H9 (cell line): ENCODE measurements around the gene ALPI. TPM values are rescaled to one million over a fixed set of nuclear protein-coding genes. Genes with fewer than 3 reads are reported as not detected.
A peak's percentile ranks its signal among the peaks of the same experiment; 100 is the strongest.

Source experiments
- DNase-seq: peaks from one replicate; pipeline ENCODE4 v3.0.0-alpha.2; 2017
- H2AFZ ChIP-seq: one replicate; pipeline ENCODE4 v1.6.1; 2013; ENCODE audit warnings: mild to moderate bottlenecking, low read length, control low read depth, moderate library complexity
- H2AK5ac ChIP-seq: 2 replicates; pipeline ENCODE4 v1.6.1; 2013; ENCODE audit warnings: low read length, control low read depth, mixed read lengths; ENCODE audit not compliant: insufficient read length
- H2BK120ac ChIP-seq: one replicate; pipeline ENCODE4 v1.6.1; 2013; ENCODE audit warnings: low read depth, mild to moderate bottlenecking, low read length, control low read depth, inconsistent platforms; ENCODE audit not compliant: poor library complexity, severe bottlenecking
- H2BK12ac ChIP-seq: 2 replicates; pipeline ENCODE4 v1.6.1; 2013; ENCODE audit warnings: low read length, control low read depth, mixed read lengths, low read depth; ENCODE audit not compliant: insufficient read length
- H2BK15ac ChIP-seq: 2 replicates; pipeline ENCODE4 v1.6.1; 2013; ENCODE audit warnings: low read depth, low read length, control low read depth
- H2BK20ac ChIP-seq: one replicate; pipeline ENCODE4 v1.6.1; 2013; ENCODE audit warnings: low read depth, mild to moderate bottlenecking, low read length, control low read depth, inconsistent platforms; ENCODE audit not compliant: poor library complexity, severe bottlenecking
- H2BK5ac ChIP-seq: 2 replicates; pipeline ENCODE4 v1.6.1; 2013; ENCODE audit warnings: low read length, control low read depth, mixed read lengths; ENCODE audit not compliant: insufficient read length
- H3K14ac ChIP-seq: 2 replicates; pipeline ENCODE4 v1.6.1; 2013; ENCODE audit warnings: low read length, control low read depth; ENCODE audit not compliant: insufficient read depth
- H3K18ac ChIP-seq: 2 replicates; pipeline ENCODE4 v1.6.1; 2013; ENCODE audit warnings: low read depth, mild to moderate bottlenecking, mixed read lengths, low read length, control low read depth; ENCODE audit not compliant: insufficient read length
- H3K23ac ChIP-seq: 2 replicates; pipeline ENCODE4 v1.6.1; 2013; ENCODE audit warnings: low read length, control low read depth, mixed read lengths, low read depth; ENCODE audit not compliant: insufficient read length
- H3K23me2 ChIP-seq: 2 replicates; pipeline ENCODE4 v1.6.1; 2013; ENCODE audit warnings: low read depth, mild to moderate bottlenecking, mixed read lengths, low read length, control low read depth; ENCODE audit not compliant: insufficient read length, poor library complexity, severe bottlenecking
- H3K27ac ChIP-seq: 2 replicates; pipeline ENCODE4 v1.5.1; 2013; ENCODE audit warnings: low read length, control low read depth, mixed read lengths, low read depth; ENCODE audit not compliant: insufficient read length
- H3K27me3 ChIP-seq: 2 replicates; pipeline ENCODE4 v1.6.1; 2013; ENCODE audit warnings: low read length, control low read depth, inconsistent platforms; ENCODE audit not compliant: insufficient read depth
- H3K4ac ChIP-seq: 2 replicates; pipeline ENCODE4 v1.6.1; 2013; ENCODE audit warnings: low read depth, mild to moderate bottlenecking, control low read depth, inconsistent platforms, low read length, moderate library complexity
- H3K4me1 ChIP-seq: 2 replicates; pipeline ENCODE4 v1.6.1; 2013; ENCODE audit warnings: low read length, control low read depth, inconsistent platforms; ENCODE audit not compliant: insufficient read depth
- H3K4me2 ChIP-seq: 2 replicates; pipeline ENCODE4 v1.6.1; 2013; ENCODE audit warnings: low read length, control low read depth, mixed read lengths; ENCODE audit not compliant: insufficient read length, insufficient read depth
- H3K56ac ChIP-seq: 2 replicates; pipeline ENCODE4 v1.6.1; 2013; ENCODE audit warnings: low read depth, mild to moderate bottlenecking, mixed read lengths, low read length, control low read depth; ENCODE audit not compliant: insufficient read length
- H3K79me1 ChIP-seq: 2 replicates; pipeline ENCODE4 v1.6.1; 2013; ENCODE audit warnings: low read depth, mild to moderate bottlenecking, moderate library complexity, low read length, control low read depth, inconsistent platforms; ENCODE audit not compliant: insufficient read depth, poor library complexity, severe bottlenecking
- H3K79me2 ChIP-seq: 2 replicates; pipeline ENCODE4 v1.6.1; 2013; ENCODE audit warnings: low read length, control low read depth, inconsistent platforms; ENCODE audit not compliant: insufficient read depth
- H3K9ac ChIP-seq: 2 replicates; pipeline ENCODE4 v1.6.1; 2013; ENCODE audit warnings: low read length, control low read depth, mixed read lengths; ENCODE audit not compliant: insufficient read length; ENCODE audit errors: extremely low read depth
- H3K9me3 ChIP-seq: one replicate; pipeline ENCODE4 v1.6.1; 2013; ENCODE audit warnings: low read depth, low read length, inconsistent platforms; ENCODE audit not compliant: control insufficient read depth
- H3T11ph ChIP-seq: one replicate; pipeline ENCODE4 v1.6.1; 2013; ENCODE audit warnings: mild to moderate bottlenecking, low read length, control low read depth, inconsistent platforms
- H4K20me1 ChIP-seq: one replicate; pipeline ENCODE4 v1.6.1; 2013; ENCODE audit not compliant: control insufficient read depth, insufficient read length, insufficient read depth
- H4K5ac ChIP-seq: 2 replicates; pipeline ENCODE4 v1.6.1; 2013; ENCODE audit warnings: low read depth, mild to moderate bottlenecking, mixed read lengths, low read length, control low read depth; ENCODE audit not compliant: insufficient read length
- H4K8ac ChIP-seq: replicated peaks from 2 replicates; pipeline ENCODE4 v1.6.1; 2013; ENCODE audit warnings: low read length, control low read depth, mixed read lengths, low read depth; ENCODE audit not compliant: insufficient read length
- H4K91ac ChIP-seq: 2 replicates; pipeline ENCODE4 v1.6.1; 2013; ENCODE audit warnings: low read depth, mild to moderate bottlenecking, moderate library complexity, mixed read lengths, low read length, control low read depth; ENCODE audit not compliant: insufficient read length
- H3K27ac Mint-ChIP-seq, 3 experiments: 2 replicates in 2 of 3; 3 replicates in 1 of 3; pipeline ENCODE4 v1.8.0; 2020 to 2021; ENCODE audit warnings: mixed read lengths in 3 of 3, mild to moderate bottlenecking in 1 of 3, moderate library complexity in 1 of 3
- H3K27me3 Mint-ChIP-seq: 2 replicates; pipeline ENCODE4 v1.8.0; 2021; ENCODE audit warnings: low read depth, mild to moderate bottlenecking, moderate library complexity, mixed read lengths
- H3K36me3 Mint-ChIP-seq, 3 experiments: 2 replicates in 2 of 3; 3 replicates in 1 of 3; pipeline ENCODE4 v1.8.0; 2020 to 2021; ENCODE audit warnings: low read depth in 3 of 3, mixed read lengths in 3 of 3; ENCODE audit not compliant: insufficient read depth in 1 of 3
- H3K4me1 Mint-ChIP-seq, 2 experiments: 2 replicates each; pipeline ENCODE4 v1.8.0; 2020; ENCODE audit warnings: mixed read lengths in 2 of 2
- H3K4me3 Mint-ChIP-seq, 2 experiments: 2 replicates in 1 of 2; 3 replicates in 1 of 2; pipeline ENCODE4 v1.8.0; 2020 to 2021; ENCODE audit warnings: mild to moderate bottlenecking in 2 of 2, mixed read lengths in 2 of 2, moderate library complexity in 1 of 2
- H3K9me3 Mint-ChIP-seq, 2 experiments: 2 replicates in 1 of 2; 3 replicates in 1 of 2; pipeline ENCODE4 v1.8.0; 2020; ENCODE audit warnings: mild to moderate bottlenecking in 2 of 2, mixed read lengths in 2 of 2, moderate library complexity in 1 of 2
- CTCF ChIP-seq: fragments of 200-600 bp; sonication (generic); conservative IDR thresholded peaks from 3 replicates; pipeline ENCODE4 v1.8.0; 2021; ENCODE audit warnings: antibody characterized with exemption, mild to moderate bottlenecking
- WGBS: extraction: QIAGEN DNeasy Blood & Tissue Kit; methylation state at CpG from one replicate; pipeline ENCODE4 v1.1.7; 2013; ENCODE audit warnings: missing lambda C conversion rate, low lambda C conversion rate, mixed read lengths; ENCODE audit not compliant: insufficient read length; ENCODE audit errors: extremely low coverage; 5-methylcytosine and 5-hydroxymethylcytosine counted together
- total RNA-seq: library from RNA; stranded (reverse); gene quantifications from 2 replicates; pipeline ENCODE4 v1.2.1, GENCODE V29; 2021

The ALPI gene
- total RNA-seq, 1 experiment from 2014 or later: not detected

GRCh38 chr2:232420073-232420454, 35.9 kb upstream of the ALPI start:
- H3K27me3 Mint-ChIP-seq: peaks cover 56% of the 10 kb centered on the region
- no peaks in the 10 kb centered on the region for H3K79me2 ChIP-seq
- no peak overlapping the region for H2BK20ac ChIP-seq

More at GRCh38 chr2:232420073-232420454, 35.9 kb upstream of the ALPI start:
- H4K8ac ChIP-seq: no peak overlapping the region
- no peak overlapping the region for H3K56ac ChIP-seq
- peak overlapping the region; percentile 81 for H3K4me2 ChIP-seq
- no peaks in the 10 kb centered on the region for H3K9me3 ChIP-seq
- Mint-ChIP-seq H3K4me1 (peaks cover 43 to 44% of the 10 kb centered on the region in 2 experiments), H3K36me3 (peaks cover 9 to 62% (median 46%) of the 10 kb centered on the region in 3 experiments), H3K9me3 (peaks cover 14% of the 10 kb centered on the region in 2 experiments), H3K4me3 (peak overlapping the region; percentile 83 to 84), H3K27ac (peak overlapping the region in 1 of 3 experiments; percentile 28; a peak in 1 of 7 replicates)
- no peak overlapping the region for H2BK15ac ChIP-seq
- H3K9ac ChIP-seq: peak overlapping the region; percentile 30
- H3K14ac ChIP-seq: peak overlapping the region; percentile 88
- TF ChIP-seq CTCF: no peak
- peaks cover 28% of the 10 kb centered on the region; the same call in 1 of the 2 replicates for H3K27me3 ChIP-seq
- no peak overlapping the region for H4K5ac ChIP-seq
- no peak for DNase-seq
- no peak overlapping the region for H3K27ac ChIP-seq
- H4K91ac ChIP-seq: no peak overlapping the region
- H2AK5ac ChIP-seq: no peak overlapping the region
- H2BK5ac ChIP-seq: no peak overlapping the region
- peak overlapping the region; percentile 51 for H3K18ac ChIP-seq
- H2AFZ ChIP-seq: no peak overlapping the region
- H3K4me1 ChIP-seq: peaks cover 8% of the 10 kb centered on the region; the same call in 1 of the 2 replicates
- peaks cover 23% of the 10 kb centered on the region for H3K23me2 ChIP-seq
- H3T11ph ChIP-seq: no peak overlapping the region
- no peak overlapping the region for H2BK120ac ChIP-seq
- WGBS: no CpG with 5 or more reads among the region's 22 CpGs
- no peak overlapping the region for H3K4ac ChIP-seq
- H3K79me1 ChIP-seq: no peaks in the 10 kb centered on the region
- H3K23ac ChIP-seq: no peak overlapping the region
- H2BK12ac ChIP-seq: no peak overlapping the region
- H4K20me1 ChIP-seq: peaks cover 7% of the 10 kb centered on the region
